Activated effector memory CD4-positive, alpha-beta T cell treated with anti-CD3 and anti-CD28 coated beads, Interleukin-2, amount 50 U/mL, for 16 hours (primary cell): ENCODE results near the gene RALGPS2.
"Not testable (repeated sequence)": the region's sequence is repeated elsewhere in the genome, so short reads cannot be mapped to it uniquely, and the experiment has no call there.

Source experiments
- DNase-seq: peaks from one replicate; pipeline ENCODE4 v3.0.0-alpha.2; 2020

The RALGPS2 gene

GRCh38 chr1:178946855-178947676 is 222.0 kb downstream of the RALGPS2 start:
- no peak for DNase-seq

GRCh38 chr1:178947677-178947981 is 222.6 kb downstream of the RALGPS2 start:
- DNase-seq, result no peak

- no peak for DNase-seq
These were observed 223.6 kb downstream of the RALGPS2 start for GRCh38 chr1:178948676-178949075.

GRCh38 chr1:178949866-178950265 is 224.8 kb downstream of the RALGPS2 start:
- DNase-seq, result not testable (repeated sequence)

- DNase-seq, result no peak
These were observed 226.6 kb downstream of the RALGPS2 start for GRCh38 chr1:178951600-178951999.

- DNase-seq, result no peak
These were observed 228.0 kb downstream of the RALGPS2 start for GRCh38 chr1:178953034-178953433.

- DNase-seq, result no peak
These were observed 228.7 kb downstream of the RALGPS2 start for GRCh38 chr1:178953538-178954324.

GRCh38 chr1:178954325-178954690 is 229.3 kb downstream of the RALGPS2 start:
- no peak for DNase-seq

GRCh38 chr1:178954937-178955336 is 229.9 kb downstream of the RALGPS2 start:
- no peak for DNase-seq

- DNase-seq, result no peak
These were observed 230.4 kb downstream of the RALGPS2 start for GRCh38 chr1:178955391-178955954.

GRCh38 chr1:178958491-178958890 is 233.4 kb downstream of the RALGPS2 start:
- DNase-seq, result no peak

GRCh38 chr1:178959543-178960460 is 234.8 kb downstream of the RALGPS2 start:
- no peak for DNase-seq

GRCh38 chr1:178960482-178961240 is 235.6 kb downstream of the RALGPS2 start:
- DNase-seq, result no peak

- DNase-seq, result no peak
These were observed 236.3 kb downstream of the RALGPS2 start for GRCh38 chr1:178961331-178961730.

GRCh38 chr1:178961868-178962267 is 236.8 kb downstream of the RALGPS2 start:
- DNase-seq, result no peak

GRCh38 chr1:178962853-178963711 is 238.0 kb downstream of the RALGPS2 start:
- DNase-seq, result no peak

GRCh38 chr1:178964469-178965330 is 239.7 kb downstream of the RALGPS2 start:
- DNase-seq, result no peak

GRCh38 chr1:178966312-178966711 is 241.3 kb downstream of the RALGPS2 start:
- no peak for DNase-seq

- no peak for DNase-seq
These were observed 244.4 kb downstream of the RALGPS2 start for GRCh38 chr1:178969226-178969987.
